Measurements from ENCODE around the gene METTL26.
A peak's percentile ranks its signal among the peaks of the same experiment; 100 is the strongest.

Gene METTL26

DNA sequence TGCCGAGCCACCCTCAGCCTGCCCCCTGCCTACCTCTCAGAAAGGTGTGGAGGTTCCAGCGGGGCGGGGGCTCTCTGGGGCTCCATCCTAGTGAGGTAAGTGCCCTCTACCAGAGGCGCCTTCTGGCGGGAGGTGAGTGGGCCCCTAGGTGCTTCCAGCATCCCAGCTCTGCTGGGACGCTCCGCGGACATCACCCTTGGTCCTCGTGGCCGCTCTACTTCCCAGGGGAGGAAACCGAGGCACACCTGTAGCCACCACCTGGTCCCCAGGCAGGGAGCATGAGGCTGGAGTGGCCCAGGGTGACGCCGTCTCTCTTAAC is 6.9 kb upstream of the METTL26 start:
- TF ChIP-seq, protein P1, sequence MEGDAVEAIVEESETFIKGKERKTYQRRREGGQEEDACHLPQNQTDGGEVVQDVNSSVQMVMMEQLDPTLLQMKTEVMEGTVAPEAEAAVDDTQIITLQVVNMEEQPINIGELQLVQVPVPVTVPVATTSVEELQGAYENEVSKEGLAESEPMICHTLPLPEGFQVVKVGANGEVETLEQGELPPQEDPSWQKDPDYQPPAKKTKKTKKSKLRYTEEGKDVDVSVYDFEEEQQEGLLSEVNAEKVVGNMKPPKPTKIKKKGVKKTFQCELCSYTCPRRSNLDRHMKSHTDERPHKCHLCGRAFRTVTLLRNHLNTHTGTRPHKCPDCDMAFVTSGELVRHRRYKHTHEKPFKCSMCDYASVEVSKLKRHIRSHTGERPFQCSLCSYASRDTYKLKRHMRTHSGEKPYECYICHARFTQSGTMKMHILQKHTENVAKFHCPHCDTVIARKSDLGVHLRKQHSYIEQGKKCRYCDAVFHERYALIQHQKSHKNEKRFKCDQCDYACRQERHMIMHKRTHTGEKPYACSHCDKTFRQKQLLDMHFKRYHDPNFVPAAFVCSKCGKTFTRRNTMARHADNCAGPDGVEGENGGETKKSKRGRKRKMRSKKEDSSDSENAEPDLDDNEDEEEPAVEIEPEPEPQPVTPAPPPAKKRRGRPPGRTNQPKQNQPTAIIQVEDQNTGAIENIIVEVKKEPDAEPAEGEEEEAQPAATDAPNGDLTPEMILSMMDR (conservative IDR thresholded peaks at IDR 0.05) = no peak
- peak overlapping the region; percentile 86 for H3K27ac ChIP-seq

DNA sequence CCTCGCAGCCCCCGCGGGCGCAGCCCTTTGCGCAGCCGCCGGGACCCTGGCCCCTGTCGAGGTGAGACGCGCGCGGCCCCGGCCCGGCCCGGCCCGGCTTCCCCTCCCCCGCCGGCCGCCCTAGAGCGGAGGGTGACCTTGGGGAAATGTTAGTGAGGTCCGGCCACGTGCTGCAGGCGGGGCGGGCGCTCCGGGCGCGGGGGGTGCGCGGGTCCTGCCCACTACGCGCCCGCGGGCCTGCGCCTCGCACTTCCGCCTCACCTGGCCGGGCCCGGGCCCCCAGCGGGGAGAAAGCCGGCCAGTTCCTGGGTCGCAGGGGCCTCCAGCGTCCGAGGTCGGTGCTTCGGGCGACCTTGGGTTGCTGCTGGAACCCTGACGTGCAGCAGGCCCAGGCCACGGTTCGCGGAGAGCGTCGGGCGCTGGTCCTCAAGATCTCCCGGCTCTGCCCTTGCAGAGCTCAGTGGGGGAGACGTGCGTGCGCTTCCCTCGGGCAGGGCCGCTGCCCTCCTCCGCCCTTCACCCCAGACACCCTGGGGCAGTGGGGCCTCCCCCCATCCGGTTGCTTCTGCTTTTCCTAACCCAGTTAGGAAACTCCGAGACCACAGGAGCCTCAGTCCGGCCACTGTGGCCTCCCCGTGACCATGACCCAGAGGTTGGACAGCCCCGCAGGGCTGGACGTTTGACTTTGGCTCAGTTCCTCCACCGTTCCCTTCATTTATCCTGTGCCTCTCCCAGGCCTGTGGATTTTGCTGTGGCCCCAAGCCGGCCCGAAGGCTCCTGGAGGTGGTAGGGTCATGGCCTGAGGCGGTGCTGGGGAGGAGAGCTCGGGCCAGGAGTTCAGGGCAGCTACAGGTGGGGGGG is 6.3 kb upstream of the METTL26 start:
- H3K27ac ChIP-seq = peak overlapping the region; percentile 86

DNA sequence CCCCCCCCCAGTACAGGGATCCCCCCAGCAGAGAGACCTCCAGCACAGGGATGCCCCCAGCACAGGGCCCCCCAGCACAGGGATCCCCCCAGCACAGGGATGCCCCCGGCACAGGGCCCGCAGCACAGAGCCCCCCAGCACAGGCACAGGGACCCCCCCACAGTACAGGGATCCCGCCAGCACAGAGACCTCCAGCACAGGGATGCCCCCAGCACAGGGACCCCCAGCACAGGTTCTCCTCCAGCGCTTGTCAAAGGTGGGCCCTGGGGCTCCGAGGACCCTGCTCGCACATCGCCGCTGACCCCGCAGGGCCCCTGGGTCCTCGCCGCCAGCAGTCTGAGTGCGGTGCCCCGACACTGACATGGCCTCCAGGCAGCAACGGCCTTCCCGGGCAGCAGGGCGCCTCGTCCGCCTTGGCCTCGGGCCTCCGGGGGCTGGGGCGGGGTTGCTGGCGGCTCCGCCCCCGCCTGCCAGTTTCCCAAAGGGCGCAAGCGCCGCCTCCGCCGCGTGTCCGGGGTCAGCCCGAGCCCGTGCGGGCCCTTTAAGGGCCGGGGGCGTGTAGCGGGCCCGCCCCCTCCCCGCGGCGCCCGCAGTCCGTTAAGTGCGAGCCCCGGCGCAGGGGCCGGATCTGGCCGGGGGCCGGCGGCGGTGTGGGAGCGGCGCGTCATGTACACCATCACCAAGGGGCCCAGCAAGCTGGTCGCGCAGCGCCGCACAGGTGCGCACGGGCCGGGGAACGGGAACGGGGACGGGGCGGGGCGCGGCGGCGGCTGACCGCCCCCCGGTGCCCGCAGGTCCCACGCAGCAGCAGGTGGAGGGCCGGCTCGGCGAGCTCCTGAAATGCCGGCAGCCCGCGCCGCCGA is 5.5 kb upstream of the METTL26 start, which contains the start of gene MCRIP2:
MCRIP2 (plus strand) TSS at position 503 of the 863 bp plus-strand sequence; CDS start at position 667, 164 bp downstream.
- H3K27ac ChIP-seq = peak within 1 kb of the TSS; percentile 86
- TF ChIP-seq, protein P1 (conservative IDR thresholded peaks at IDR 0.05) = no peak

More for the DNA sequence above, 6.3 kb upstream of the METTL26 start:
- TF ChIP-seq, protein P1 (conservative IDR thresholded peaks at IDR 0.05) = no peak

DNA sequence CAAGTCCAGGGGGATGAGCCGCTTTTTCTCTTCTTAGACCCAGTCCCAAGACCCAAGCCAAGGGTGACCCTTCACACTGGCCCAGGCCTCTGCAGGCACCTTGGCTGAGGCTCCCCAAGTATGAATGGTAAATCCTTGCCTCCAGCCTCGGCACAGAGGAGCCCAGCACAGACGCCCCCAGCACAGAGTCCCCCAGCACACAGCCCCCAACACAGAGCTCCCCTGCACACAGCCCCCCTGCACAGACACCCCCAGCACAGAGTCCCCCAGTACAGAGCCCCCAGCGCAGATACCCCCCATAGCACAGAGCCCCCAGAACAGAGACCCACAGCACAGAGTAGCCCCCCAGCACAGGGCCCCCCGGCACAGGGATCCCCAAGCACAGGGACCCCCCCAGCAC is 4.5 kb upstream of the METTL26 start:
- H3K27ac ChIP-seq = no peak overlapping the region
- TF ChIP-seq, protein P1 (conservative IDR thresholded peaks at IDR 0.05) = no peak

DNA sequence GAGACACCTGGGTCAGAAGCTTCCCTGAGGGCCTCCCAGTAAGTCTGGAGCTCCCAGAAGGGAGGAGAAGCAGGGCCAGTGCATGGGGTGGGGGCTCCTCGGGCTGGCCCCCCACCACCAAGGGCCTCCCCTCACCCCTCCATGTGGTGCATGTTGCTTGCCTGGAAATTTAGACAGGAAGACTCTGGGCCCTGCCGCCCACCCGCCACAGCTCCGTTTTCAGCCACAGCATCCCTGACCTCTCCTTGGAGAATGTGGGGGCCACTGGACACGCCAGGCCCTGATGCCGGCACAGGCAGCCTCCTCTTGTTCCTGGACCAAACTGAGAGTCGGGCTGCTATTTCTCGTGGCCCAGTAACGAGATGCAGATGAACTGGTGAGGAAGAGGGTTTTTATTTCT is 2.7 kb upstream of the METTL26 start:
- H3K27ac ChIP-seq = no peak overlapping the region
- TF ChIP-seq, protein P1 (conservative IDR thresholded peaks at IDR 0.05) = no peak

DNA sequence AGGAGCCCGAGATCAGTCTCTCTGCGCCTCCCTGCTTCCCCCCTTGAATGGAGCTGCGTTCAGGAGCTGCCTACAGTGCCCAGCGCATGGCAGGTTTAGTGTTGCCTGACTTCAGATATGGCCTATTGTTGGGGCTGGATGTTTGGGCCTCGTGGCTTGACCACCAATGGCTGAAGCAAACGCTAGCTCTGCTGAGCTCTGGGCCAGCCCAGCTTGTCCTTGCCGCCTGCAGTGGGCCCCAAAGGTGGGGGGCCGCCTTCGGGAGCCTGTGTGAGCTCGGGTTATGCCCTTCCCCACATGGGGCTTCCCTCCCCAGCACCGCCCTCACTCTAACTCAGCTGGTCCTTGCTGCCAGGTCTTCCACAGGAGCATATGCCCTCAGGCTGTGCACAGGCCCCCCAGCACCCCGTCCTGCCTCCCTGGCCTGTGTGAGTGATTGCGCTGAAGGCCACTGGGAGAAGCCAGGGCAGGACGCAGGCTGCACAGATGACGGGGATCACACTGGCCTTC is 2.0 kb upstream of the METTL26 start:
- H3K27ac ChIP-seq = peak overlapping the region; percentile 86; the same call in 1 of the 2 replicates
- TF ChIP-seq, protein P1 (conservative IDR thresholded peaks at IDR 0.05) = no peak
